H9 (cell line): ENCODE data around the gene TFIP11. TPM values are rescaled to one million over a fixed set of nuclear protein-coding genes. Genes with fewer than 3 reads are reported as not detected.

Experiments
- DNase-seq: peaks from one replicate; pipeline ENCODE4 v3.0.0-alpha.2; 2017
- H2AFZ ChIP-seq: one replicate; pipeline ENCODE4 v1.6.1; 2013; ENCODE audit warnings: mild to moderate bottlenecking, low read length, control low read depth, moderate library complexity
- H2AK5ac ChIP-seq: 2 replicates; pipeline ENCODE4 v1.6.1; 2013; ENCODE audit warnings: low read length, control low read depth, mixed read lengths; ENCODE audit not compliant: insufficient read length
- H2BK120ac ChIP-seq: one replicate; pipeline ENCODE4 v1.6.1; 2013; ENCODE audit warnings: low read depth, mild to moderate bottlenecking, low read length, control low read depth, inconsistent platforms; ENCODE audit not compliant: poor library complexity, severe bottlenecking
- H2BK12ac ChIP-seq: 2 replicates; pipeline ENCODE4 v1.6.1; 2013; ENCODE audit warnings: low read length, control low read depth, mixed read lengths, low read depth; ENCODE audit not compliant: insufficient read length
- H2BK15ac ChIP-seq: 2 replicates; pipeline ENCODE4 v1.6.1; 2013; ENCODE audit warnings: low read depth, low read length, control low read depth
- H2BK20ac ChIP-seq: one replicate; pipeline ENCODE4 v1.6.1; 2013; ENCODE audit warnings: low read depth, mild to moderate bottlenecking, low read length, control low read depth, inconsistent platforms; ENCODE audit not compliant: poor library complexity, severe bottlenecking
- H2BK5ac ChIP-seq: 2 replicates; pipeline ENCODE4 v1.6.1; 2013; ENCODE audit warnings: low read length, control low read depth, mixed read lengths; ENCODE audit not compliant: insufficient read length
- H3K14ac ChIP-seq: 2 replicates; pipeline ENCODE4 v1.6.1; 2013; ENCODE audit warnings: low read length, control low read depth; ENCODE audit not compliant: insufficient read depth
- H3K18ac ChIP-seq: 2 replicates; pipeline ENCODE4 v1.6.1; 2013; ENCODE audit warnings: low read depth, mild to moderate bottlenecking, mixed read lengths, low read length, control low read depth; ENCODE audit not compliant: insufficient read length
- H3K23ac ChIP-seq: 2 replicates; pipeline ENCODE4 v1.6.1; 2013; ENCODE audit warnings: low read length, control low read depth, mixed read lengths, low read depth; ENCODE audit not compliant: insufficient read length
- H3K23me2 ChIP-seq: 2 replicates; pipeline ENCODE4 v1.6.1; 2013; ENCODE audit warnings: low read depth, mild to moderate bottlenecking, mixed read lengths, low read length, control low read depth; ENCODE audit not compliant: insufficient read length, poor library complexity, severe bottlenecking
- H3K27ac ChIP-seq: 2 replicates; pipeline ENCODE4 v1.5.1; 2013; ENCODE audit warnings: low read length, control low read depth, mixed read lengths, low read depth; ENCODE audit not compliant: insufficient read length
- H3K27me3 ChIP-seq: 2 replicates; pipeline ENCODE4 v1.6.1; 2013; ENCODE audit warnings: low read length, control low read depth, inconsistent platforms; ENCODE audit not compliant: insufficient read depth
- H3K4ac ChIP-seq: 2 replicates; pipeline ENCODE4 v1.6.1; 2013; ENCODE audit warnings: low read depth, mild to moderate bottlenecking, control low read depth, inconsistent platforms, low read length, moderate library complexity
- H3K4me1 ChIP-seq: 2 replicates; pipeline ENCODE4 v1.6.1; 2013; ENCODE audit warnings: low read length, control low read depth, inconsistent platforms; ENCODE audit not compliant: insufficient read depth
- H3K4me2 ChIP-seq: 2 replicates; pipeline ENCODE4 v1.6.1; 2013; ENCODE audit warnings: low read length, control low read depth, mixed read lengths; ENCODE audit not compliant: insufficient read length, insufficient read depth
- H3K56ac ChIP-seq: 2 replicates; pipeline ENCODE4 v1.6.1; 2013; ENCODE audit warnings: low read depth, mild to moderate bottlenecking, mixed read lengths, low read length, control low read depth; ENCODE audit not compliant: insufficient read length
- H3K79me1 ChIP-seq: 2 replicates; pipeline ENCODE4 v1.6.1; 2013; ENCODE audit warnings: low read depth, mild to moderate bottlenecking, moderate library complexity, low read length, control low read depth, inconsistent platforms; ENCODE audit not compliant: insufficient read depth, poor library complexity, severe bottlenecking
- H3K79me2 ChIP-seq: 2 replicates; pipeline ENCODE4 v1.6.1; 2013; ENCODE audit warnings: low read length, control low read depth, inconsistent platforms; ENCODE audit not compliant: insufficient read depth
- H3K9ac ChIP-seq: 2 replicates; pipeline ENCODE4 v1.6.1; 2013; ENCODE audit warnings: low read length, control low read depth, mixed read lengths; ENCODE audit not compliant: insufficient read length; ENCODE audit errors: extremely low read depth
- H3K9me3 ChIP-seq: one replicate; pipeline ENCODE4 v1.6.1; 2013; ENCODE audit warnings: low read depth, low read length, inconsistent platforms; ENCODE audit not compliant: control insufficient read depth
- H3T11ph ChIP-seq: one replicate; pipeline ENCODE4 v1.6.1; 2013; ENCODE audit warnings: mild to moderate bottlenecking, low read length, control low read depth, inconsistent platforms
- H4K20me1 ChIP-seq: one replicate; pipeline ENCODE4 v1.6.1; 2013; ENCODE audit not compliant: control insufficient read depth, insufficient read length, insufficient read depth
- H4K5ac ChIP-seq: 2 replicates; pipeline ENCODE4 v1.6.1; 2013; ENCODE audit warnings: low read depth, mild to moderate bottlenecking, mixed read lengths, low read length, control low read depth; ENCODE audit not compliant: insufficient read length
- H4K8ac ChIP-seq: replicated peaks from 2 replicates; pipeline ENCODE4 v1.6.1; 2013; ENCODE audit warnings: low read length, control low read depth, mixed read lengths, low read depth; ENCODE audit not compliant: insufficient read length
- H4K91ac ChIP-seq: 2 replicates; pipeline ENCODE4 v1.6.1; 2013; ENCODE audit warnings: low read depth, mild to moderate bottlenecking, moderate library complexity, mixed read lengths, low read length, control low read depth; ENCODE audit not compliant: insufficient read length
- H3K27ac Mint-ChIP-seq, 3 experiments: 2 replicates in 2 of 3; 3 replicates in 1 of 3; pipeline ENCODE4 v1.8.0; 2020 to 2021; ENCODE audit warnings: mixed read lengths in 3 of 3, mild to moderate bottlenecking in 1 of 3, moderate library complexity in 1 of 3
- H3K27me3 Mint-ChIP-seq: 2 replicates; pipeline ENCODE4 v1.8.0; 2021; ENCODE audit warnings: low read depth, mild to moderate bottlenecking, moderate library complexity, mixed read lengths
- H3K36me3 Mint-ChIP-seq, 3 experiments: 2 replicates in 2 of 3; 3 replicates in 1 of 3; pipeline ENCODE4 v1.8.0; 2020 to 2021; ENCODE audit warnings: low read depth in 3 of 3, mixed read lengths in 3 of 3; ENCODE audit not compliant: insufficient read depth in 1 of 3
- H3K4me1 Mint-ChIP-seq, 2 experiments: 2 replicates each; pipeline ENCODE4 v1.8.0; 2020; ENCODE audit warnings: mixed read lengths in 2 of 2
- H3K4me3 Mint-ChIP-seq, 2 experiments: 2 replicates in 1 of 2; 3 replicates in 1 of 2; pipeline ENCODE4 v1.8.0; 2020 to 2021; ENCODE audit warnings: mild to moderate bottlenecking in 2 of 2, mixed read lengths in 2 of 2, moderate library complexity in 1 of 2
- H3K9me3 Mint-ChIP-seq, 2 experiments: 2 replicates in 1 of 2; 3 replicates in 1 of 2; pipeline ENCODE4 v1.8.0; 2020; ENCODE audit warnings: mild to moderate bottlenecking in 2 of 2, mixed read lengths in 2 of 2, moderate library complexity in 1 of 2
- whole genome bisulfite sequencing: extraction: QIAGEN DNeasy Blood & Tissue Kit; methylation state at CpG from one replicate; pipeline ENCODE4 v1.1.7; 2013; ENCODE audit warnings: missing lambda C conversion rate, low lambda C conversion rate, mixed read lengths; ENCODE audit not compliant: insufficient read length; ENCODE audit errors: extremely low coverage; 5-methylcytosine and 5-hydroxymethylcytosine counted together
- total RNA-seq: library from RNA; stranded (reverse); gene quantifications from 2 replicates; pipeline ENCODE4 v1.2.1, GENCODE V29; 2021
- TF ChIP-seq, protein P1 (sequence below): fragments of 200-600 bp; sonication (generic); conservative IDR thresholded peaks from 3 replicates; pipeline ENCODE4 v1.8.0; 2021; ENCODE audit warnings: antibody characterized with exemption, mild to moderate bottlenecking

Gene TFIP11
- total RNA-seq, 1 experiment from 2014 or later, result 36.4 TPM

DNA sequence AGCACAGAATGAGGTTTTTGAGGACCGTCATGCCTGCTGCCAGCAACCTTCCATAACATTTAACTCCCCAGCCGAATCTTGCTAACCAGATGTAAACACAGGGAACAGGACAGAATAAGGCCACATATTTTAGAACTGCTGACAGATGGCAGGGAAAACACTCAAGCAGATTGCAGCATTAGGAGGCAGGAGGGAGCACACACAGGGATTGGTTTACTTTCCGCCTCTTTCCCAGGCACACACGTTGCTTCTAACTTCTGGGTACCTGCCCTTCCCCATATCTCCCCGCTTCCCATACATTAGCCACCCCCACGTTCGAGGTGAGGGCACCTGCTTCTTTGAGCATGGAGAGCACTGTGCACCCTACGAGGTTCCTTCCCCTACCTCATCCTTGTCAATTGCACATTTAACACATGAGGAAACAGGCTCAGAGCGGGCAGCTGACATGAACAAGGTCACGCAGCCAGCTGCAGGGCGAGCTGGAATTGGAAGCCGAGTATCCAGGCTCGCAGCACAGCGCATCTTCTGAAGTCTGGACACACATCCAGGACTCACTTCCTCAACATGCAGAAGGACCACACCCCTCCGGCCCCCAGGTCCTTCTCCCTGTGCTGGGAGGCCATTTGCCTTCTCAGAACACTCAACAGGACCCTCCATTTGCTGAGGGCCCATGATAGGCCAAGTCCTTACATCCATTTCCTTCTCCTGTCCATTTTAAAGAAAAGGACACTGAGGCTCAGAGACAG is 64.5 kb downstream of the TFIP11 start:
- H2BK12ac ChIP-seq, result no peak overlapping the region
- H3K18ac ChIP-seq, result no peak overlapping the region
- no peaks in the 10 kb centered on the region for H4K20me1 ChIP-seq
- H3K23ac ChIP-seq, result no peak overlapping the region
- no peak overlapping the region for H3K14ac ChIP-seq
- H3K4me2 ChIP-seq, result no peak overlapping the region
- H3K27me3 ChIP-seq, result no peaks in the 10 kb centered on the region
- Mint-ChIP-seq H3K27me3 (no peaks in the 10 kb centered on the region), H3K36me3 (peaks cover 8 to 26% (median 26%) of the 10 kb centered on the region in 3 experiments; a peak in 6 of 7 replicates), H3K27ac (peak overlapping the region in 2 of 3 experiments; percentile 28 to 45; a peak in 3 of 7 replicates), H3K4me1 (peaks cover 2 to 7% of the 10 kb centered on the region in 2 experiments; a peak in 3 of 4 replicates), H3K9me3 (no peaks in the 10 kb centered on the region), H3K4me3 (no peak overlapping the region)
- no peaks in the 10 kb centered on the region for H3K9me3 ChIP-seq
- no peak overlapping the region for H4K5ac ChIP-seq
- no peak overlapping the region for H4K8ac ChIP-seq
- H3K27ac ChIP-seq, result no peak overlapping the region
- no peak overlapping the region for H4K91ac ChIP-seq
- no peak overlapping the region for H2BK5ac ChIP-seq
- H3T11ph ChIP-seq, result no peak overlapping the region
- H3K56ac ChIP-seq, result no peak overlapping the region
- H2AK5ac ChIP-seq, result no peak overlapping the region
- no peak overlapping the region for H2BK120ac ChIP-seq
- no peak overlapping the region for H3K9ac ChIP-seq
- no peaks in the 10 kb centered on the region for H3K4me1 ChIP-seq
- H2AFZ ChIP-seq, result no peak overlapping the region
- H3K79me1 ChIP-seq, result no peaks in the 10 kb centered on the region
- DNase-seq, result no peak
- no peak overlapping the region for H2BK20ac ChIP-seq
- no peak overlapping the region for H2BK15ac ChIP-seq
- no CpG with 5 or more reads among the region's 15 CpGs for WGBS
- H3K79me2 ChIP-seq, result no peaks in the 10 kb centered on the region
- TF ChIP-seq, protein P1, sequence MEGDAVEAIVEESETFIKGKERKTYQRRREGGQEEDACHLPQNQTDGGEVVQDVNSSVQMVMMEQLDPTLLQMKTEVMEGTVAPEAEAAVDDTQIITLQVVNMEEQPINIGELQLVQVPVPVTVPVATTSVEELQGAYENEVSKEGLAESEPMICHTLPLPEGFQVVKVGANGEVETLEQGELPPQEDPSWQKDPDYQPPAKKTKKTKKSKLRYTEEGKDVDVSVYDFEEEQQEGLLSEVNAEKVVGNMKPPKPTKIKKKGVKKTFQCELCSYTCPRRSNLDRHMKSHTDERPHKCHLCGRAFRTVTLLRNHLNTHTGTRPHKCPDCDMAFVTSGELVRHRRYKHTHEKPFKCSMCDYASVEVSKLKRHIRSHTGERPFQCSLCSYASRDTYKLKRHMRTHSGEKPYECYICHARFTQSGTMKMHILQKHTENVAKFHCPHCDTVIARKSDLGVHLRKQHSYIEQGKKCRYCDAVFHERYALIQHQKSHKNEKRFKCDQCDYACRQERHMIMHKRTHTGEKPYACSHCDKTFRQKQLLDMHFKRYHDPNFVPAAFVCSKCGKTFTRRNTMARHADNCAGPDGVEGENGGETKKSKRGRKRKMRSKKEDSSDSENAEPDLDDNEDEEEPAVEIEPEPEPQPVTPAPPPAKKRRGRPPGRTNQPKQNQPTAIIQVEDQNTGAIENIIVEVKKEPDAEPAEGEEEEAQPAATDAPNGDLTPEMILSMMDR, result no peak
- no peak overlapping the region for H3K4ac ChIP-seq
- H3K23me2 ChIP-seq, result no peaks in the 10 kb centered on the region
